Kidney (tissue), 14 donors: Measurements from ENCODE around the gene ABT1. TPM values are rescaled to one million over a fixed set of nuclear protein-coding genes. Genes with fewer than 3 reads are reported as not detected.

Experiments
- DNase-seq, 5 donors: peaks; one replicate each; pipeline ENCODE4 v3.0.0-alpha.2; 2013 to 2020
- FAIRE-seq: peaks from 2 replicates; lab custom pipeline; 2012; peaks lifted over from hg19 to GRCh38; lab: Jason Lieb, UNC
- H3K27ac ChIP-seq, 2 donors: one replicate each; pipeline ENCODE4 v1.7.0; 2013; ENCODE audit warnings: low read depth in 2 of 2, low read length in 2 of 2, inconsistent platforms in 1 of 2
- H3K27me3 ChIP-seq: one replicate; pipeline ENCODE4 v1.7.1; 2013; ENCODE audit warnings: low read length, inconsistent platforms; ENCODE audit not compliant: control insufficient read depth, insufficient read depth
- H3K36me3 ChIP-seq, 3 donors: one replicate each; pipeline versions ENCODE4 v1.7.0 to v1.7.1; 2013; ENCODE audit warnings: low read length in 3 of 3, control low read depth in 1 of 3, inconsistent platforms in 1 of 3; ENCODE audit not compliant: insufficient read depth in 3 of 3, control insufficient read depth in 2 of 3
- H3K4me1 ChIP-seq, 3 donors: one replicate each; pipeline versions ENCODE4 v1.7.0 to v1.7.1; 2013; ENCODE audit warnings: low read length in 3 of 3, inconsistent platforms in 1 of 3, low read depth in 1 of 3; ENCODE audit not compliant: control insufficient read depth in 2 of 3, insufficient read depth in 2 of 3
- H3K4me3 ChIP-seq, 3 donors: one replicate each; pipeline versions ENCODE4 v1.7.0 to v1.8.1; 2013; ENCODE audit warnings: low read length in 3 of 3, control low read depth in 1 of 3, inconsistent platforms in 1 of 3
- H3K9ac ChIP-seq, 3 donors: one replicate each; pipeline versions ENCODE4 v1.7.0 to v1.7.1; 2013; ENCODE audit warnings: low read length in 3 of 3, control low read depth in 1 of 3, inconsistent platforms in 1 of 3
- H3K9me3 ChIP-seq, 3 donors: one replicate each; pipeline versions ENCODE4 v1.7.0 to v1.7.1; 2013; ENCODE audit warnings: low read length in 3 of 3, control low read depth in 1 of 3, inconsistent platforms in 1 of 3; ENCODE audit not compliant: control insufficient read depth in 2 of 3, insufficient read depth in 1 of 3
- intact Hi-C: fragments of 100-400 bp; cut with DNase I; formaldehyde crosslinking; loops from one replicate; pipeline ENCODE4 v1.11.1; 2022
- polyA plus RNA-seq: library from polyadenylated mRNA; stranded (reverse); fragments of 350-450 nt; fragmentation: Illumina TruSeq; extraction: RNeasy Lipid Tissue Mini Kit (QIAGEN cat#74804); gene quantifications from one replicate; pipeline ENCODE4 v1.2.3, GENCODE V29; 2014; ENCODE audit warnings: low read depth, low replicate concordance; ENCODE audit not compliant: insufficient read depth
- total RNA-seq: library from RNA; stranded (reverse); fragmentation: NEBNext Ultra II Directional; extraction: Animal tissue kit (Norgen Biotek cat#: 25700); gene quantifications from one replicate; pipeline ENCODE4 v1.2.1, GENCODE V29; 2021
- TF ChIP-seq, protein P1 (sequence below): IDR thresholded peaks from 3 replicates; pipeline ENCODE4 v1.5.1; 2012; ENCODE audit warnings: mild to moderate bottlenecking, moderate library complexity, borderline replicate concordance; ENCODE audit not compliant: insufficient read depth; ENCODE audit errors: extremely low read depth
- donor health status: control.
- donor health status: control.
- donor health status: control.
- donor health status: control.
- donor health status: control.
- donor health status: DM: yes; HTN: yes; CAD: no.
- donor health status: Normal renal cell carcinoma (clear cell type).

ABT1 gene
- total and polyA plus RNA-seq, 2 donors from 2014 or later, result 11.3 to 14.0 TPM

DNA sequence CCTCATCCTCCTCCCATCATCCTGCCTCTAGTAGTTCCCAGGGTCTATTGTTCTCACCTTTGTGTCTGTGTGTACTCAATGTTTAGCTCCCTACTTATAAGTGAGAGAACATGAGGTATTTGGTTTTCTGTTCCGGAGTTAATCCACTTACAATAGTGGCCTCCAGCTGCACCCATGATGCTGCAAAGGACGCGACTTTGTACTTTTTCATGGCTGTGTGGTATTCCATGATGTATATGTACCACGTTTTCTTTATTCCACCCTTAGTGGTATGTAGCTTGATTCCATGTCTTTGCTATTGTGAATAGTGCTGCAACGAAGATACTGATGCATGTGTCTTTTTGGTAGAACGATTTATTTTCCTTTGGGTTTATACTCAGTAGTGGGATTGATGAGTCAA lies 18.5 kb upstream of the ABT1 start:
- H3K4me3 ChIP-seq, result no peak overlapping the region
- TF ChIP-seq, protein P1, sequence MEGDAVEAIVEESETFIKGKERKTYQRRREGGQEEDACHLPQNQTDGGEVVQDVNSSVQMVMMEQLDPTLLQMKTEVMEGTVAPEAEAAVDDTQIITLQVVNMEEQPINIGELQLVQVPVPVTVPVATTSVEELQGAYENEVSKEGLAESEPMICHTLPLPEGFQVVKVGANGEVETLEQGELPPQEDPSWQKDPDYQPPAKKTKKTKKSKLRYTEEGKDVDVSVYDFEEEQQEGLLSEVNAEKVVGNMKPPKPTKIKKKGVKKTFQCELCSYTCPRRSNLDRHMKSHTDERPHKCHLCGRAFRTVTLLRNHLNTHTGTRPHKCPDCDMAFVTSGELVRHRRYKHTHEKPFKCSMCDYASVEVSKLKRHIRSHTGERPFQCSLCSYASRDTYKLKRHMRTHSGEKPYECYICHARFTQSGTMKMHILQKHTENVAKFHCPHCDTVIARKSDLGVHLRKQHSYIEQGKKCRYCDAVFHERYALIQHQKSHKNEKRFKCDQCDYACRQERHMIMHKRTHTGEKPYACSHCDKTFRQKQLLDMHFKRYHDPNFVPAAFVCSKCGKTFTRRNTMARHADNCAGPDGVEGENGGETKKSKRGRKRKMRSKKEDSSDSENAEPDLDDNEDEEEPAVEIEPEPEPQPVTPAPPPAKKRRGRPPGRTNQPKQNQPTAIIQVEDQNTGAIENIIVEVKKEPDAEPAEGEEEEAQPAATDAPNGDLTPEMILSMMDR, result no peak
- H3K27me3 ChIP-seq, result peaks cover 32% of the 10 kb centered on the region
- intact Hi-C loops, result loop anchor here (10.0 kb wide), 1 partner anchor 233 kb away; no protein-coding TSS in a partner anchor
- DNase-seq (no peak), FAIRE-seq (no peak)
- H3K27ac ChIP-seq, result no peak overlapping the region
- H3K36me3 ChIP-seq, result no peaks in the 10 kb centered on the region
- H3K9ac ChIP-seq, result no peak overlapping the region
- H3K4me1 ChIP-seq, result no peaks in the 10 kb centered on the region
- H3K9me3 ChIP-seq, result peaks cover 0 to 15% (median 2%) of the 10 kb centered on the region in 3 donors

DNA sequence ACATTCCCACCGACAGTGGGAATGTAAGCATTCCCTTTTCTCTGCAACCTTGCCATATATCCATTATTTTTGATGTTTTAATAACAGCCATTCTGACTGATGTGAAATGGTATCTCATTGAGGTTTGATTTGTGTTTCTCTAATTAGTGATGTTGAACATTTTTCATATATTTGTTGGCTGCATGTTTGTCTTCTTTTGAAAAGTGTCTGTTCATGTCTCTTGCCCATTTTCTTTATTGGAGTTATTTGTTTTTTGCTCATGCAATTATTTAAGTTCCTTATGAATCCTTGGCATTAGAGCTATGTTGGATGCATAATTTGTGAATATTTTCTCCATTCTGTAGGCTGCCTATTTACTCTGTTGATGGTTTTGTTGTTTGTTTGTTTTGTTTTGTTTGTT lies 18.0 kb upstream of the ABT1 start:
- no peaks in the 10 kb centered on the region for H3K4me1 ChIP-seq
- FAIRE-seq, result no peak
- DNase-seq, result no peak
- intact Hi-C loops, result loop anchor here (10.0 kb wide), 1 partner anchor 234 kb away; no protein-coding TSS in a partner anchor
- H3K27me3 ChIP-seq, result peaks cover 32% of the 10 kb centered on the region
- H3K4me3 ChIP-seq, result no peak overlapping the region
- H3K36me3 ChIP-seq, result no peaks in the 10 kb centered on the region
- H3K27ac ChIP-seq, result no peak overlapping the region
- no peak overlapping the region for H3K9ac ChIP-seq
- TF ChIP-seq, protein P1, result no peak
- H3K9me3 ChIP-seq, result peaks cover 0 to 15% (median 2%) of the 10 kb centered on the region in 3 donors

DNA sequence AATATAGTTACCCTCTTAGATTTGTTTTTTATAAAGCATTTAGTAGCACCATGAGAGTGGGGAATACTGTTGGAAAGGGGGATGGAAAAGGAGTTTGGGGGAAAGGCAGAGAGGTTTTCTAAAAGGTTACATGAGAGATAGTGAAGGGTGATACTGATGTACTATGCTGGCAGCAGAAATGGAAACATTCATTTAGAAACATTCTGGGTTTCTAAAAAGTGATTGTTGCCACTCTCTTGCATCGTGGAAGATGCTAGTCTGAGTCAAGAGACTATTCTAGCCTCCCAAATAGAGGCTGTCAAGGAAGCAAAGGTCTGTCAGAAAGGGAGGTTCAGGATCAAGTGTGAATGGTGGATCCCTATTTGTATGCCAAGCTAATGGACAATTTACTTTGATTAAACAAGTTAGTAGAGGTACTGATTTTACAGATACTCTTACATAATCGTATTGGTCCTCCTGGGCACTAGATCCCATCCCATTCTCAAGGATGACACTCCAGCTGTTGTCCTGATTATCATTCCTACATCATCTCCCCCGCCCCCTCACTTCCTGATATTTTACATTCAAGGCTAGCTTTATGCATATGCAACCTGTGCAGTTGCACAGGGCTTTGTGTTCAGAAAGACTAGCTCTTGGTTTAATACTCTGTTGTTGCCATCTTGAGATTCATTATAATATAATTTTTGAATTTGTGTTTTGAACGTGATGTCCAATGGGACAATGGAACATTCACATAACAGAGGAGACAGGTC lies 15.4 kb upstream of the ABT1 start:
- no peak overlapping the region for H3K27ac ChIP-seq
- DNase-seq (no peak), FAIRE-seq (no peak)
- peaks cover 27% of the 10 kb centered on the region for H3K27me3 ChIP-seq
- H3K4me1 ChIP-seq, result no peaks in the 10 kb centered on the region
- no peak overlapping the region for H3K4me3 ChIP-seq
- TF ChIP-seq, protein P1, result no peak
- intact Hi-C loops, result no loop called here
- H3K36me3 ChIP-seq, result no peaks in the 10 kb centered on the region
- H3K9me3 ChIP-seq, result peaks cover 0 to 15% (median 2%) of the 10 kb centered on the region in 3 donors
- no peak overlapping the region for H3K9ac ChIP-seq
